RWPE2 (cell line): Measurements from ENCODE around the gene CERS6.

Source experiments
- ATAC-seq: fragments of 200-7000 bp; cut with Tn5 transposase; 3 replicates; pipeline ENCODE4 v1.9.1; 2021; ENCODE audit warnings: low read depth
- DNase-seq: peaks from one replicate; pipeline ENCODE4 v3.0.0-alpha.2; 2020; ENCODE audit warnings: low spot score
- H3K27ac ChIP-seq: fragments of 450-650 bp; 2 replicates; pipeline ENCODE4 v1.5.1; 2017; ENCODE audit warnings: mild to moderate bottlenecking; ENCODE audit not compliant: poor library complexity, severe bottlenecking
- H3K27me3 ChIP-seq: fragments of 250-450 bp; sonication (Bioruptor Pico); 2 replicates; pipeline ENCODE4 v1.5.1; 2021; ENCODE audit warnings: mild to moderate bottlenecking, moderate library complexity; ENCODE audit not compliant: insufficient read depth, poor library complexity, severe bottlenecking
- H3K36me3 ChIP-seq: fragments of 250-450 bp; sonication (Bioruptor Pico); 2 replicates; pipeline ENCODE4 v1.5.1; 2020; ENCODE audit warnings: low read depth, mild to moderate bottlenecking, moderate library complexity
- H3K4me1 ChIP-seq: fragments of 250-450 bp; sonication (Bioruptor Pico); 2 replicates; pipeline ENCODE4 v1.5.1; 2021; ENCODE audit warnings: mild to moderate bottlenecking, moderate library complexity; ENCODE audit not compliant: insufficient read depth, poor library complexity, severe bottlenecking
- H3K4me3 ChIP-seq: fragments of 250-450 bp; sonication (Bioruptor Pico); 2 replicates; pipeline ENCODE4 v1.5.1; 2021; ENCODE audit warnings: mild to moderate bottlenecking, moderate library complexity; ENCODE audit not compliant: severe bottlenecking
- H3K9me3 ChIP-seq: fragments of 250-450 bp; sonication (Bioruptor Pico); 2 replicates; pipeline ENCODE4 v1.5.1; 2021; ENCODE audit warnings: mild to moderate bottlenecking, moderate library complexity; ENCODE audit not compliant: severe bottlenecking
- TF ChIP-seq, protein P1 (sequence below): fragments of 450-650 bp; IDR thresholded peaks from one replicate; pipeline ENCODE4 v1.5.1; 2017; ENCODE audit warnings: mild to moderate bottlenecking, moderate library complexity; ENCODE audit not compliant: poor library complexity, severe bottlenecking

Gene CERS6

DNA sequence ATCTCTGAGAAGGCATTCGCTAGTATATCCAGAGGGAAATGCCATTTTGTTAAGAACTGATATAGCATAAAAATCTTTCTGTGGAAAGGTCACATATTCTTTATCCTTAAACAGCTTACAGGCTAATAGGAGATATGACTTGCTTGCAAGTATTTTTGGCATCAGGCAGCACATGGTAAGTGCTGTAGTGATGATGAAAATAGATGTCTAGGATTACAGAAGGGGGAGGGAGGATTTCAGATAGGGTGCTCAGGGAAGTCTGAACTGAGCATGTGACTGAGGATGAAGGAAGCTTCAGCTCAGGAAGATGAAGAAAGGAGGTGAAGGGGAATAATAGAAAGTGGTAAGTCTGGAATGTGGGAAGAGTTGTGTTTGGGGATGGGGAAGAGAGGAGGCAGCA is 187.9 kb downstream of the CERS6 start:
- H3K4me1 ChIP-seq = no peaks in the 10 kb centered on the region
- H3K4me3 ChIP-seq = no peak overlapping the region
- no peak for DNase-seq
- H3K27me3 ChIP-seq = no peaks in the 10 kb centered on the region
- H3K36me3 ChIP-seq = no peaks in the 10 kb centered on the region
- TF ChIP-seq, protein P1, sequence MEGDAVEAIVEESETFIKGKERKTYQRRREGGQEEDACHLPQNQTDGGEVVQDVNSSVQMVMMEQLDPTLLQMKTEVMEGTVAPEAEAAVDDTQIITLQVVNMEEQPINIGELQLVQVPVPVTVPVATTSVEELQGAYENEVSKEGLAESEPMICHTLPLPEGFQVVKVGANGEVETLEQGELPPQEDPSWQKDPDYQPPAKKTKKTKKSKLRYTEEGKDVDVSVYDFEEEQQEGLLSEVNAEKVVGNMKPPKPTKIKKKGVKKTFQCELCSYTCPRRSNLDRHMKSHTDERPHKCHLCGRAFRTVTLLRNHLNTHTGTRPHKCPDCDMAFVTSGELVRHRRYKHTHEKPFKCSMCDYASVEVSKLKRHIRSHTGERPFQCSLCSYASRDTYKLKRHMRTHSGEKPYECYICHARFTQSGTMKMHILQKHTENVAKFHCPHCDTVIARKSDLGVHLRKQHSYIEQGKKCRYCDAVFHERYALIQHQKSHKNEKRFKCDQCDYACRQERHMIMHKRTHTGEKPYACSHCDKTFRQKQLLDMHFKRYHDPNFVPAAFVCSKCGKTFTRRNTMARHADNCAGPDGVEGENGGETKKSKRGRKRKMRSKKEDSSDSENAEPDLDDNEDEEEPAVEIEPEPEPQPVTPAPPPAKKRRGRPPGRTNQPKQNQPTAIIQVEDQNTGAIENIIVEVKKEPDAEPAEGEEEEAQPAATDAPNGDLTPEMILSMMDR = no peak
- no peaks in the 10 kb centered on the region for H3K9me3 ChIP-seq
- no peak for ATAC-seq
- H3K27ac ChIP-seq = no peak overlapping the region

- H3K27ac ChIP-seq = no peak overlapping the region
- H3K4me3 ChIP-seq = no peak overlapping the region
- no peak for DNase-seq
- no peaks in the 10 kb centered on the region for H3K4me1 ChIP-seq
- no peak for ATAC-seq
- no peaks in the 10 kb centered on the region for H3K27me3 ChIP-seq
- H3K9me3 ChIP-seq = no peaks in the 10 kb centered on the region
- TF ChIP-seq, protein P1 = no peak
- H3K36me3 ChIP-seq = no peaks in the 10 kb centered on the region
Measured at GRCh38 chr2:168645696-168646338, 189.7 kb downstream of the CERS6 start.

- Histone ChIP-seq H3K4me1 (no peaks in the 10 kb centered on the region), H3K36me3 (no peaks in the 10 kb centered on the region), H3K4me3 (no peak overlapping the region), H3K27me3 (no peaks in the 10 kb centered on the region), H3K9me3 (no peaks in the 10 kb centered on the region), H3K27ac (no peak overlapping the region)
- no peak for DNase-seq
- TF ChIP-seq, protein P1 = no peak
- ATAC-seq = no peak
Measured at GRCh38 chr2:168649105-168649504, 193.0 kb downstream of the CERS6 start.

DNA sequence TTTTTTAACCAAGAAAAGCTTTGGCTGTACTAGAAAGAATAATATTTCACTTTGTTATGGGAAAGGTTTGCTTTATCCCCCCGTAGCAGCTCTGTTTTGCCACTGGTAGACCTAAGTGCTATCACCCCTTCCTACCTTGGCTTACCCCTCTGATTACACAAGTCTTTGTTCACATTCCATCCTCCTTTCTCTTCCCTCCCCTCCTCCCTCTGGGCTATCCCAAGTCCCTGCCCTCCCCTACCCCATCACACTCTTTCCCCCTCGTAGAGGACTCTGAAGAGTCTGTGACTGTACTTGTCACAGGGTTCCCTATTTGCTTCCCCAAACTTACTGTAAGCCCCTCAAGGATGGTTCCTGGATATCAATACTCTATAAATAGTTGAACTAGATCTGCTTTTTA is 193.5 kb downstream of the CERS6 start:
- Histone ChIP-seq H3K4me3 (no peak overlapping the region), H3K4me1 (no peaks in the 10 kb centered on the region), H3K27ac (no peak overlapping the region), H3K36me3 (no peaks in the 10 kb centered on the region), H3K27me3 (no peaks in the 10 kb centered on the region), H3K9me3 (no peaks in the 10 kb centered on the region)
- ATAC-seq = no peak
- TF ChIP-seq, protein P1 = no peak
- DNase-seq = no peak

- H3K27me3 ChIP-seq = no peaks in the 10 kb centered on the region
- H3K9me3 ChIP-seq = no peaks in the 10 kb centered on the region
- H3K4me3 ChIP-seq = no peak overlapping the region
- no peak overlapping the region for H3K27ac ChIP-seq
- no peaks in the 10 kb centered on the region; the same call in 1 of the 2 replicates for H3K36me3 ChIP-seq
- TF ChIP-seq, protein P1 = no peak
- H3K4me1 ChIP-seq = no peaks in the 10 kb centered on the region
- no peak for DNase-seq
- ATAC-seq = no peak
Measured at GRCh38 chr2:168650139-168650538, 194.1 kb downstream of the CERS6 start.
